RWPE1 (cell line): Measurements from ENCODE around the gene ARMC5.
"Not testable (repeated sequence)": the region's sequence is repeated elsewhere in the genome, so short reads cannot be mapped to it uniquely, and the experiment has no call there.

Experiments
- CTCF ChIA-PET: fragments of 350-600 bp; sonication (Branson Sonifier 250); formaldehyde crosslinking; extraction: SDS; loops from one replicate; lab custom pipeline; 2021; lab: Yijun Ruan, JAX
- POLR2A ChIA-PET: fragments of 400-600 bp; formaldehyde crosslinking; extraction: SDS; loops from one replicate; lab custom pipeline; 2020; ENCODE audit warnings: antibody characterized with exemption; ENCODE audit not compliant: low non-redundant PET; lab: Yijun Ruan, JAX
- DNase-seq: peaks from one replicate; pipeline ENCODE4 v3.0.0; 2012; ENCODE audit warnings: low spot score
- H3K27ac ChIP-seq: fragments of 450-650 bp; 2 replicates; pipeline ENCODE4 v1.5.1; 2017
- CTCF ChIP-seq: fragments of 450-650 bp; conservative IDR thresholded peaks from 2 replicates; pipeline ENCODE4 v1.5.1; 2017; ENCODE audit warnings: low read depth, mild to moderate bottlenecking

Gene ARMC5

DNA sequence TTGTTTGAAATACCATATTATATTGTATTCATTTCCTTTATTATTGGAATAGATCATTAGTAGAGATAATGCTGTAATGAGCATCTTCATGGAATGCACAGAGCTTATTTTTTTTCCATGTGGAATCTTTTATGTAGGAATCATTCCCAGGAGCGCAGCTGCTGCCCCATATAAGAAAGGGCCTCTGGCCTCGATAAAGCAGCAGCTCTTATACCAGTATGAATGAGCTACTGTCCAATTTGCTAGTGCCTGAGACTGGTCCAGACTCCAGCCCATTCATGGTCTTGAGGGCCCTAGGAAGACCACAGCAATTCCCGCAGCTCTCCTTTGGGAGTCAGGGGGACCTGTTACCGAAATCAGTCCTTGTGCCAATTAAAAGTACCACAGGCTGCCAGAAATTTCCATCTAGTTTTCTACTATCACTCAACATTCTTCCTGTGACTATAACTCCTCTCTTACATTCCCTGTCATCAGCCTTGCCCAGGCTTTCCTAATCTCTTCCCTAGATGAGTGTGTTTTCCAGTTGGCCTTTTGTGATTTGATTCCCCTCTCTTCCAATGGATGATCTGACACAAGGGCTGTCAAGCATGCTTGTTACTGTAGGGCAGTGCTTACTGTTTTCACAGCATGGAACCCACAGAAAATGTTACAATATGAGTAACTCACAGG, 18.7 kb upstream of the ARMC5 start:
- DNase-seq = no peak
- ChIA-PET CTCF (interaction anchor here (0.6 kb wide), 1 partner anchor 279 kb away, joined by 6 read pairs; no protein-coding TSS in a partner anchor), POLR2A (interaction anchor here (0.6 kb wide), 1 partner anchor 14 kb away, joined by 3 read pairs; no protein-coding TSS in a partner anchor)
- TF ChIP-seq CTCF = no peak
- H3K27ac ChIP-seq = no peak overlapping the region

- no peak for DNase-seq
- no peak for TF ChIP-seq CTCF
- CTCF ChIA-PET = interaction anchor here (0.6 to 1.9 kb wide), 6 partner anchors 10 to 266 kb away, joined by 3 to 9 read pairs (median 4); partner anchors contain the start of gene COX6A2
- H3K27ac ChIP-seq = peak overlapping the region; percentile 75; the same call in 1 of the 2 replicates
- POLR2A ChIA-PET = interaction anchor here (0.6 kb wide), 1 partner anchor 136 kb away, joined by 3 read pairs; no protein-coding TSS in a partner anchor
Observed at GRCh38 chr16:31441956-31442355, 17.3 kb upstream of the ARMC5 start.

GRCh38 chr16:31445931-31446330, 13.4 kb upstream of the ARMC5 start:
- DNase-seq, CTCF ChIA-PET, POLR2A ChIA-PET, H3K27ac ChIP-seq: not testable (repeated sequence)

- DNase-seq = no peak
- H3K27ac ChIP-seq = peak overlapping the region; percentile 100
- ChIA-PET CTCF (interaction anchor here (0.5 to 1.4 kb wide), 9 partner anchors 8 to 551 kb away, joined by 3 to 9 read pairs (median 5); partner anchors contain the start of genes HSD3B7 and ZNF843), POLR2A (no interaction called here)
- TF ChIP-seq CTCF = no peak
Observed at GRCh38 chr16:31451201-31451600, 8.1 kb upstream of the ARMC5 start.

GRCh38 chr16:31451681-31452351, 7.5 kb upstream of the ARMC5 start:
- ChIA-PET POLR2A (interaction anchor here (0.7 kb wide), 1 partner anchor 27 kb away, joined by 3 read pairs; no protein-coding TSS in a partner anchor), CTCF (interaction anchor here (0.5 to 1.4 kb wide), 10 partner anchors 9 to 551 kb away, joined by 3 to 9 read pairs (median 4); partner anchors contain the start of genes HSD3B7 and ZNF843)
- peak; percentile 71 for DNase-seq
- TF ChIP-seq CTCF = peak; percentile 80
- peak overlapping the region; percentile 100 for H3K27ac ChIP-seq

DNA sequence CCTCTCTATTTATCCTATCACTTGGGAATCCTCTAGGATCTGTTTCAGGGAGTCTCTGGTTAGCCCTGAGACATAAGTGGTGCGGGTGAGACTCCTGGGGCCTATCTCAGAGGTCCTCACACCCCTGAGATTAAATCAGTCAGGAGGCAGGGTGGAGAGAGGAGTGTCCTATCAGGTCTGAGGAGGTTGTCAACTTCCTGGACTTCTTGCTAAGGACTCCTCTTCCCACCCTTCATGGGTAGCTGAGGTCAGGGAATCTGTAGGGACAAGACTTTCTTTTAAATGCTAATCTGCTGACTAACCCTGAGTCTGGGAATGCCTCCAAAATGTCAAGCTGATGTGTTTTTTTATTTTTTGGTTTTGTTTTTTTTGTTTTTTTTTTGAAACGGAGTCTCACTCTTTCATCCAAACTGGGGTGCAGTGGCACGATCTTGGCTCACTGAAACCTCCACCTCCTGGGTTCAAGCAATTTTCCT, 6.6 kb upstream of the ARMC5 start:
- DNase-seq = peak; percentile 68
- ChIA-PET CTCF (interaction anchor here (0.6 to 1.2 kb wide), 3 partner anchors 69 to 287 kb away, joined by 3 to 5 read pairs (median 4); no protein-coding TSS in a partner anchor), POLR2A (interaction anchor here (0.7 kb wide), 1 partner anchor 24 kb away, joined by 3 read pairs; no protein-coding TSS in a partner anchor)
- no peak for TF ChIP-seq CTCF
- H3K27ac ChIP-seq = peak overlapping the region; percentile 100
